ENCODE results near the gene GPX5.

The GPX5 gene

DNA sequence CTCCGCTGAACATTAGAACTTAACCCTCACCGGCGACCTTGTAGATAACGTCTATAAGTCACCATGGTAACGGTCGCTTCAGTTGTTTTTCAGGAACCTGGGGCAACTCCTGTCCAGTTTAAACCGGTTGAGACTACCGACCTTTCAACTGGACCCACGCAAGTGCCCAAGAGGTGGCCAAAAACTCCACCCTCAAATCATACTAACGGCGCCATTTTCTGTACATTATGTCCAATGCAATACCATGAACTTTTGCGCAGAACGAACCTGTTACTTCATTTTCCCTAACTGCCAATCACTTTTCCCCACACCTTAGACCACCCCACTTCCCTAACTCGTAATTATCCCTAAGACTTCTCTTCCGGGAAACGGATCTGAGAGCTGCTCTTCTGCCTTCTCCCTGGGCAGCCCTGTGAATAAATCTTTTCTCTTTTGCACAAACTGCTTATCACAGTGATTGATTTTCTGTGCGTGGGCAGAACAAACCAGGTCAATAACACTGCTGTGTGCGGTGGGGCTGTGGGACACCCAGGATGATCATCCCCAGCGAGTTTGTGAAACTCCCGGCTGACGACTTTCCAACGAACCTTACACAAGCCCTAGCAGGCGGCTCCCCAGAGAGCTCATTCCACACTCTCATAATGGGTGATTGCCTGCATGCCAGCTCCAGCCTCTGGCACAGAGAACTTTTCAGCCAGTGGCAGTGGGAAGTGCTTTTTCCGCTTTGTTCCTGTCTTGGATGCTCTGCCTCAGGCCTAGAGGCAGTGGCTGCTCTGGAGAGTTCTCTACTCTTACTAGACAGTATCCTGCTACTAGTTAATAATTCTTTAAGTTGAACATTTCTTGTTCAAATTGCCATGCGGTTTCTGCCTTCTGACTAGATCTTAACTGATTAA, 28.6 kb downstream of the GPX5 start:
- in situ Hi-C loops (cut with MboI; ENCODE audit: low sequenced_read_pairs): no loop called here

DNA sequence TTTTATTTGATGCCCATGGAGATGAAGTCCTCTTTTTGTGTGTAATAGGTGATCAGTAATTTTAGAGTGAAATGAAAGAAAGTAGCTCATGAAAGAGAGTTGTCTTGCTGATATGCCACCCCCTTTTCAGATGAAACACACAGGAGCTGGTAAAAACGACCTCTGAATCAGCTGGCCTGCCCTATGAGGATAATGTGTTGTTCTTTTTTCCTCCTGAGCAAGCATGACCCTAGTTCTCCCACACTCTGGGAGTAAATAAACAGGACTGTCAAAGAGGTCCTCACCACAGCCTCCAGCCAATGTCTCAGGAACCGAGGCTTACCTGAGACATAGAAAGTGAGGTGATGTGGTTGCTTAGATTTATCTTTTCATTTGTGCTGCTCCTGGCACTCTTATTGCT, 29.5 kb downstream of the GPX5 start:
- in situ Hi-C loops (cut with MboI; ENCODE audit: low sequenced_read_pairs): no loop called here

GRCh38 chr6:28558629-28559028, 32.9 kb downstream of the GPX5 start:
- in situ Hi-C loops (cut with MboI; ENCODE audit: low sequenced_read_pairs): no loop called here

GRCh38 chr6:28563430-28564095, 37.9 kb downstream of the GPX5 start:
- in situ Hi-C loops (cut with MboI; ENCODE audit: low sequenced_read_pairs): no loop called here

- in situ Hi-C loops (cut with MboI; ENCODE audit: low sequenced_read_pairs): no loop called here
Observed at GRCh38 chr6:28565823-28566526, 40.3 kb downstream of the GPX5 start.

GRCh38 chr6:28566527-28567252, 41.0 kb downstream of the GPX5 start:
- in situ Hi-C loops (cut with MboI; ENCODE audit: low sequenced_read_pairs): no loop called here

- in situ Hi-C loops (cut with MboI; ENCODE audit: low sequenced_read_pairs): no loop called here
Observed at GRCh38 chr6:28567506-28567905, 41.8 kb downstream of the GPX5 start.

DNA sequence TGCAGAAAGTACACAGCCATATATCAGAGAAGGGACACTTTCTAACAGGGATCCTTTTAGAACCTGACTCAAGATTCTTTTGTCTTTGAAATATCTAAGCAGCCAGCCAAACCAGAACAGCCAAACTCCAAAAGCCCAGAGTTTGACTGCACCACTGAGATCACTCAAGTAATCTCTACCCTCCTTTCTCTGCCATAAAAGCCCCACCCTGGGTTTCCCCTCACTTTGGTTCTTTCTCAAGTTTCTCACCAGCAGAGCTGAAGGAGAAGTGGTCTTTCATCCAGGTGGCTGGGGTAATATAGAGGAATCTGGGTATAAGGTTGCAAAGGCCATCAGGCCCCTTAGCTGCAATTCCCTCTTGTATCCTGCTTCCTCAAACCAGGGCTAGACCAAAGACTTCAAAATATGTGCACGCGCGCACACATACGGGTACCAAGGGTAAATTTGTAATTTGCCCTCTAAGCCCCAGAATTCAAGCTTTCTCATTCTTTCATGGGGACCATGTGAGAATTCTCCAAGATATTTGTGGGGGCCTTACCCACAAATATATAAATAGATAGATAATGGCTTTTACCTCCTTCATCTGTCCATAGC, 42.9 kb downstream of the GPX5 start:
- in situ Hi-C loops (cut with MboI; ENCODE audit: low sequenced_read_pairs): no loop called here

DNA sequence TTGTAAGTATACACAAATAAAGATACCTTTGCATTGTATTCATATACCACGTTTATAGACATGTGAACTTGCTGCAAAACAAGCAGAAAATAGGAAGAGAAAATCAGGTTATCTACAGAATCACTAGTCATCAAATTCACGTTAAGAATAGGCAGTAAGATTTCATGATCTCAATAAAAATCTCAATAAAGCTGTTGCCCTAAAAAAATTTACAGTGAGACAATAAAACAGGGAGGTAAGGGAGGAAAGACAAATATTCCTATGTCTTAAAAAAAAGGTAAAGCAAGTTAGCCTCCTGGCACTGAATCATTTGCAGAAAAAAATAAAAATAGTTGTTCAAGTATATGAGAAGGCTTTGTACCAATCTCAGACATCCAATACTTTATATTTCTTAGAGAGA, 44.1 kb downstream of the GPX5 start:
- in situ Hi-C loops (cut with MboI; ENCODE audit: low sequenced_read_pairs): no loop called here

DNA sequence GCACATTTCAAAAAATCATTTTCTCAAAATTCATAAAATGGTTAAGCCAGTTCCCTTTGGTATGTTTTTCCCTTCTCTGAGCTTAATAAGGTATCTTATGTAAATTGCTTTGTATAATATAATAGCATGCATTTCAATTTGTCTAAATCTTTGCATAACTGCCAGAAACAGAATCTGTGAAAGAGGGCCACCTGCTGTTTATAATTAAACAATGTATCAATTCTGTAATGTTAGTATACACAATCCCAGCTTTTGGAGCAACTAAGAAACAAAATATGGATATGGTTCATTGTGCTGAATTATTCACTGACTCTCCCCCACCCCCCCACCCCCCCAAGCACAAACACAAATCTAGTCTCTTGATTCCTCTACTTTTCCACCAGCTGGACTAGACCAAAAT, 54.8 kb downstream of the GPX5 start:
- in situ Hi-C loops (cut with MboI; ENCODE audit: low sequenced_read_pairs): no loop called here

- in situ Hi-C loops (cut with MboI; ENCODE audit: low sequenced_read_pairs): no loop called here
Observed at GRCh38 chr6:28583463-28583862, 57.8 kb downstream of the GPX5 start.
